Tibial nerve (tissue), 4 donors: ENCODE measurements around the gene SLC6A6. TPM values are rescaled to one million over a fixed set of nuclear protein-coding genes. Genes with fewer than 3 reads are reported as not detected.

Experiments used
- DNase-seq, 2 donors: peaks; one replicate each; pipeline ENCODE4 v3.0.0-alpha.2; 2019; ENCODE audit warnings: low spot score in 2 of 2
- H3K27ac ChIP-seq, 4 donors: fragments of 200-600 bp; sonication (generic) in 3 of 4; one replicate each; pipeline ENCODE4 v1.5.1; 2017 to 2019; ENCODE audit warnings: mild to moderate bottlenecking in 1 of 4
- H3K27me3 ChIP-seq, 2 donors: fragments of 200-600 bp; sonication (generic) in 1 of 2; one replicate each; pipeline versions ENCODE4 v1.5.1 to v1.6.0; 2017 to 2019
- H3K36me3 ChIP-seq, 3 donors: fragments of 200-600 bp; sonication (generic); one replicate each; pipeline ENCODE4 v1.5.1; 2018 to 2019
- H3K4me1 ChIP-seq, 4 donors: fragments of 200-600 bp; sonication (generic) in 3 of 4; one replicate each; pipeline ENCODE4 v1.5.1; 2017 to 2019
- H3K4me3 ChIP-seq, 4 donors: fragments of 200-600 bp; sonication (generic) in 3 of 4; one replicate each; pipeline ENCODE4 v1.5.1; 2017 to 2019; ENCODE audit warnings: mild to moderate bottlenecking in 1 of 4, moderate library complexity in 1 of 4
- H3K9me3 ChIP-seq, 4 donors: fragments of 200-600 bp; sonication (generic) in 3 of 4; one replicate each; pipeline ENCODE4 v1.5.1; 2017 to 2019
- EP300 ChIP-seq, 2 donors: sonication (generic); formaldehyde crosslinking; IDR thresholded peaks; one replicate each; pipeline ENCODE4 v1.6.1; 2017; ENCODE audit warnings: antibody characterized with exemption in 2 of 2, mild to moderate bottlenecking in 1 of 2
- POLR2A ChIP-seq, 2 donors: fragments of 450-650 bp; IDR thresholded peaks; one replicate each; pipeline ENCODE4 v1.6.1; 2017; ENCODE audit warnings: antibody characterized with exemption in 2 of 2, mild to moderate bottlenecking in 2 of 2, moderate library complexity in 2 of 2
- WGBS, 2 donors: methylation state at CpG; one replicate each; pipeline ENCODE4 v1.1.5; 2018; 5-methylcytosine and 5-hydroxymethylcytosine counted together
- total RNA-seq, 4 donors: library from RNA; depleted of rRNA; stranded (reverse); fragments of >200 nt; gene quantifications; one replicate each; pipeline ENCODE4 v1.1.0, GENCODE V29; 2016
- TF ChIP-seq, protein P1 (sequence below), 5 experiments: fragments of 200-600 bp in 3 of 5; fragments of 450-650 bp in 2 of 5; sonication (generic) in 3 of 5; IDR thresholded peaks; one replicate each; pipeline ENCODE4 v1.5.1; 2016 to 2019; ENCODE audit warnings: antibody characterized with exemption in 5 of 5, mild to moderate bottlenecking in 3 of 5, moderate library complexity in 2 of 5

SLC6A6 gene
- total RNA-seq, 4 donors from 2014 or later: 11.8 to 24.9 (median 13.5) TPM

DNA sequence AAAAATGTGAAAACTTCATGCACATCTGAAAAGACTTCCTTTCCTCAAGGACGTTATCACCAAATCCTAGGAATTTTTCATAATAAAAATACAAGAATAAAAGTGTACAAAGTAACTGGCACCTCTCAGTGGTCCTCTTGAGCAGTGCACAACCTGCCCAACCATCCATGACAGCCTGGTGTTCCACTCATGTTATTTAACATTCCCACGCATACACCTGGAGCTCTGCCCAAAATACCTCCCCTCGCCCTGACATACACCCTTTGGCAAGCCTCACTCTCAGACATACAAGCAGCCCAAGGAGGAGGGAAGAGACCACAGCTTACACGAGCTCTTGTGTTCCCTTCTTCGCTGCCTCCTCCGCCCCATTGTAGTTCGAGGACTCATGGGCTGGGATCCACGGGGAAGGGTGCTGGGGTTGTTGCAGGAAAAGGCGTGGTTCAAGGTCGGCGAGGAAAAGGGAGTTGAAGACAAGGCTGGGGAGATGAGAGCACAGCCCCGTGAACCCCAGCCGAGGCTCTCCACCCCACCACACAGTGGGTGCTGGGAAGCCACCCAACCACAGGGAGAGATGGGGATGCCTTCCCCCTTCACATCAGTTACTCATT, 114.4 kb downstream of the SLC6A6 start:
- WGBS, 2 donors: 78 to 83% methylated on average over 12 to 13 of the region's 13 CpGs
- no peaks in the 10 kb centered on the region for H3K9me3 ChIP-seq
- H3K36me3 ChIP-seq: no peaks in the 10 kb centered on the region
- H3K27ac ChIP-seq: no peak overlapping the region
- H3K4me1 ChIP-seq: peaks cover 0 to under 1% (median 0%) of the 10 kb centered on the region in 4 donors
- no peak for DNase-seq
- no peak for TF ChIP-seq POLR2A (IDR thresholded peaks at IDR 0.05)
- TF ChIP-seq, protein P1, sequence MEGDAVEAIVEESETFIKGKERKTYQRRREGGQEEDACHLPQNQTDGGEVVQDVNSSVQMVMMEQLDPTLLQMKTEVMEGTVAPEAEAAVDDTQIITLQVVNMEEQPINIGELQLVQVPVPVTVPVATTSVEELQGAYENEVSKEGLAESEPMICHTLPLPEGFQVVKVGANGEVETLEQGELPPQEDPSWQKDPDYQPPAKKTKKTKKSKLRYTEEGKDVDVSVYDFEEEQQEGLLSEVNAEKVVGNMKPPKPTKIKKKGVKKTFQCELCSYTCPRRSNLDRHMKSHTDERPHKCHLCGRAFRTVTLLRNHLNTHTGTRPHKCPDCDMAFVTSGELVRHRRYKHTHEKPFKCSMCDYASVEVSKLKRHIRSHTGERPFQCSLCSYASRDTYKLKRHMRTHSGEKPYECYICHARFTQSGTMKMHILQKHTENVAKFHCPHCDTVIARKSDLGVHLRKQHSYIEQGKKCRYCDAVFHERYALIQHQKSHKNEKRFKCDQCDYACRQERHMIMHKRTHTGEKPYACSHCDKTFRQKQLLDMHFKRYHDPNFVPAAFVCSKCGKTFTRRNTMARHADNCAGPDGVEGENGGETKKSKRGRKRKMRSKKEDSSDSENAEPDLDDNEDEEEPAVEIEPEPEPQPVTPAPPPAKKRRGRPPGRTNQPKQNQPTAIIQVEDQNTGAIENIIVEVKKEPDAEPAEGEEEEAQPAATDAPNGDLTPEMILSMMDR (IDR thresholded peaks at IDR 0.05): no peak
- no peak for TF ChIP-seq EP300 (IDR thresholded peaks at IDR 0.05)
- H3K4me3 ChIP-seq: no peak overlapping the region
- no peaks in the 10 kb centered on the region for H3K27me3 ChIP-seq

DNA sequence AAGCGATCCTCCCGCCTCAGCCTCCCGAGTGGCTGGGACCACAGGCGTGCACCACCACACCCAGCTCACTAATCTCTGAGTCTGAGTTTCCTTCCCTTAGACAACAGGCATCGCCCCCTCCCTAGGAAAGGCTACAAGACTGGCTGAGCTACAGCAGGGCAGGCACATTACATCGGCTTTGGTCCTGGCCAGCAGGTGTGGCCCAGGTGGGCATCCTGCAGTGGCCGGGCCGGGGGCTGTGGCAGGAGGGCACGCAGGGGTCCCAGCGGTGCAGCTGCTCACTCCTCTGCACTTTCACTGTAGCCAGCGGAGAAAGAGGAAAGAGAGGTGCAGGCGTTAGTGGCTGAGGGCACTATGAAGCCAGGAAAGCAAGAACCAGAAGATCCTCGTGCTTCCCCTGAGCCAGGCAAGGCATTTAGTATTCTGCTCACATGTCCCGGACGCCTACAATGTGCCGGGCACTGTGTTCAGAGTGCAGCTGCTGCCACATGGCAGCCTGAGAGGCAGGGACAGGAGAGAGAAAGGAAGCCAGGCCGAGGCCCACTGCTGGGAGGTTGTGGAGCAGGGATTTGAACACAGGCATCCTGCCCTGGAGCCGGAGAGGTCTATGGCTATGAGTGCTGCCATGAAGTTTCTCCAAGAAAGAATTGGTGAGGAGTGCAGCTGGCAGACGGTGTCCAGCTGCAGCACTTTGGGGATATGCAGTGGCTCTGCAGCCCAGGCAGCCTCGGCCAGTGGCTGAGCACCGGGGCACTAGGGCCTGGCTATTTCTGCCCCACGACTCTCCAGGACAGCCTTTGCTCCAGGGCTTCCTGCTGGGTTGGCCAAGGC, 115.4 kb downstream of the SLC6A6 start:
- no peak for DNase-seq
- Histone ChIP-seq H3K4me3 (no peak overlapping the region), H3K4me1 (peaks cover 0 to 10% (median 0%) of the 10 kb centered on the region in 4 donors), H3K36me3 (no peaks in the 10 kb centered on the region), H3K27ac (no peak overlapping the region), H3K27me3 (no peaks in the 10 kb centered on the region), H3K9me3 (no peaks in the 10 kb centered on the region)
- 73 to 81% methylated on average over 19 to 20 of the region's 22 CpGs for WGBS, 2 donors
- TF ChIP-seq EP300 (IDR thresholded peaks at IDR 0.05) (no peak), POLR2A (IDR thresholded peaks at IDR 0.05) (no peak)
- TF ChIP-seq, protein P1 (IDR thresholded peaks at IDR 0.05): no peak

DNA sequence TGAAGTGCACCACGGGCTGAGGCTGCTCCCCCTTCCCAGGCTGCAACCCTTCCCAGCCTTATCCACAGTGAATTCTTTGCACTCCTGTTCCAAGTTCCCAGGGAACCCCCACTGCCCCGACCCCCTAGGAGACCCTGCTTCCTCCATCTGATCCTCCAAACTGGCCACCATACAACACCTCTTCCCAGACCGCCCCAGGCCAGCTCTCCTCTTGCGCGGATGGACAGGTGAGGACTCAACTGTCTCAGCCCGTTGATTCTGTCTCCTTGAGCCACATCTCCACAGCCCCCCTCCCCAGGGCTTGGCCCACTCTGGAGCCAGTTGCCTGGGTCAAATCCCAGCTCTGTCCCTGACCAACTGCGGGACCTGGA, 116.0 kb downstream of the SLC6A6 start:
- no peaks in the 10 kb centered on the region for H3K27me3 ChIP-seq

DNA sequence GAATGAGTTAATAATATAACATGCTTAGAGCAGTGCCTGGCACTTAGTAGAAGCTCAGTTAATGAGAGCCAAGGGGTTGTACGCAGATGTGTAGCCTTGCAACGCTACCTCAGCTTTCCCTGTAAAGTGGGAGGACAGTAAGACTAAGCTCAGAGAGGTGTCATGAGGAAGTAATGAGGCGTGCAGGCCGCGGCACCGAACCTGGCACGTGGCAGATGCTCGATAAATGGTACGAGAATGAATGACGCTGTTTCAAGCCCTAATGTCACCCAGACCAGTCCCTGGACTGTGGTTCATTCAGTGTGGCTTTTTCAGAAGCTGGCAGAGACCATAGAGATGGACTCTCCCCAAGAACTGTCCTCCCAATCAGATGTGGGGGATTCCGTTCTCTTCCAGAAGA, 116.5 kb downstream of the SLC6A6 start:
- H3K4me3 ChIP-seq: no peak overlapping the region
- 90 to 93% methylated on average over 11 of the region's 11 CpGs for WGBS, 2 donors
- TF ChIP-seq POLR2A (IDR thresholded peaks at IDR 0.05) (no peak), EP300 (IDR thresholded peaks at IDR 0.05) (no peak)
- TF ChIP-seq, protein P1 (IDR thresholded peaks at IDR 0.05): no peak
- H3K27ac ChIP-seq: no peak overlapping the region
- DNase-seq: no peak
- H3K4me1 ChIP-seq: peaks cover 0 to 11% (median 0%) of the 10 kb centered on the region in 4 donors
- no peaks in the 10 kb centered on the region for H3K9me3 ChIP-seq
- no peaks in the 10 kb centered on the region for H3K36me3 ChIP-seq
- H3K27me3 ChIP-seq: no peaks in the 10 kb centered on the region

More for the DNA sequence above, 116.0 kb downstream of the SLC6A6 start:
- WGBS, 2 donors: 75 to 78% methylated on average over 7 of the region's 7 CpGs
- TF ChIP-seq EP300 (IDR thresholded peaks at IDR 0.05) (no peak), POLR2A (IDR thresholded peaks at IDR 0.05) (no peak)
- TF ChIP-seq, protein P1 (IDR thresholded peaks at IDR 0.05): no peak
- Histone ChIP-seq H3K9me3 (no peaks in the 10 kb centered on the region), H3K27ac (no peak overlapping the region), H3K4me3 (no peak overlapping the region), H3K36me3 (no peaks in the 10 kb centered on the region), H3K4me1 (peaks cover 0 to 11% (median 0%) of the 10 kb centered on the region in 4 donors)
- no peak for DNase-seq

DNA sequence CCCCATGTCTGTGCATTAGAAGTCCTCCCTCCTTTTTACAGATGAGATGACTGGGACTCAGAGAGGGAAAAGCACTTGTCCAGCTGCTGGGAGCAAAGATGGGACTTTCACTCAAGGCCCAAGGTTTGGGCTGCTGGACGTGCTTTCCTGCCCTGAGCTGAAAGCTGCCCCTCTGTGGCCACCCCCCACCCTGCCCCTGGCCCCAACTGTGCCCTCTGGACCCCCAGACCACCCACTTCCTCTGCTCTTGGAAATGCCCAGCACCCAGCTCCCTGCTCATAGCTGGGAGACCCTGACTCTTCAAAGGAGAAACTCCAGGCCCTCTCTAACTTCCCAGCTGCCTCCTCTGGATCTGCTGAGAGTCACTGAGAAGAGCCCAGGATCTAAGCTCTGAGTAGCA, 117.0 kb downstream of the SLC6A6 start:
- WGBS, 2 donors: 0 to 73% methylated on average over 1 of the region's 1 CpG
- Histone ChIP-seq H3K4me3 (no peak overlapping the region), H3K27ac (no peak overlapping the region), H3K27me3 (no peaks in the 10 kb centered on the region), H3K4me1 (peaks cover 0 to 11% (median 0%) of the 10 kb centered on the region in 4 donors), H3K9me3 (no peaks in the 10 kb centered on the region), H3K36me3 (no peaks in the 10 kb centered on the region)
- no peak for DNase-seq
- TF ChIP-seq POLR2A (IDR thresholded peaks at IDR 0.05) (no peak), EP300 (IDR thresholded peaks at IDR 0.05) (no peak)
- TF ChIP-seq, protein P1 (IDR thresholded peaks at IDR 0.05): no peak
